Stimulated activated CD4-positive, alpha-beta T cell treated with anti-CD3 and anti-CD28 coated beads, TNF-alpha, amount 100 ng/mL, for 1 hour (primary cell): ENCODE data around the gene RUNX2.
"Not testable (repeated sequence)": the region's sequence is repeated elsewhere in the genome, so short reads cannot be mapped to it uniquely, and the experiment has no call there.

Source experiments
- DNase-seq, 3 donors: peaks; one replicate each; pipeline ENCODE4 v3.0.0-alpha.2; 2020; ENCODE audit warnings: low read depth in 3 of 3, low spot score in 1 of 3

RUNX2 gene

GRCh38 chr6:45327956-45328522, at the start of gene RUNX2:
RUNX2 (plus strand) TSS chr6:45328330; CDS start chr6:45328727, 397 bp downstream.
- DNase-seq: no peak

DNA sequence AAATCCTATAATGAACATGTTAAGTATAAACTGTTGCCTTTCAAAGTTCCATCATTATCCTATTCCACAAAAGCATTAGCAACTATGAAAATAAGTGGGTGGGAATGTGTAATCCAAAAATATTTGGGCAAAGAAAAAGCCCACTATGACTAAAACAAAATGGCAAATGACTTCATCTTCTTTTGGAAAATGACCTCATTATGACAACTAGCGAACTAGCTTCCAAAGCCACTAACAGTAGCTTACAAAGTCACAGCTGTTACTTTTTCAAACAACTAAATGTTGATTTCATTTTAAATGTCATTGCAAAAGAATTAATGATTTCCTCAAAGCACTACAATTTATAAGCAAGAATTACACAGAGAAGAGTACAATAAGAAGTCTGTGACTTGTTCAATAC, 49.8 kb upstream of the RUNX2 start:
- no peak for DNase-seq

DNA sequence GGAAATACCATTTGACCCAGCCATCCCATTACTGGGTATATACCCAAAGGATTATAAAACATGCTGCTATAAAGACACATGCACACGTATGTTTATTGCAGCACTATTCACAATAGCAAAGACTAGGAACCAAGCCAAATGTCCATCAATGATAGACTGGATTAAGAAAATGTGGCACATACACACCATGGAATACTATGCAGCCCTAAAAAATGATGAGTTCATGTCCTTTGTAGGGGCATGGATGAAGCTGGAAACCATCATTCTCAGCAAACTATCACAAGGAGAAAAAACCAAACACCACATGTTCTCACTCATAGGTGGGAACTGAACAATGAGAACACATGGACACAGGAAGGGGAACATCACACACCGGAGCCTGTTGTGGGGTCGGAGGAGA, 41.4 kb upstream of the RUNX2 start:
- DNase-seq: not testable (repeated sequence)

- no peak for DNase-seq
Observed at GRCh38 chr6:45289751-45290514, 38.2 kb upstream of the RUNX2 start.

GRCh38 chr6:45293306-45293705, 34.8 kb upstream of the RUNX2 start:
- no peak for DNase-seq

DNA sequence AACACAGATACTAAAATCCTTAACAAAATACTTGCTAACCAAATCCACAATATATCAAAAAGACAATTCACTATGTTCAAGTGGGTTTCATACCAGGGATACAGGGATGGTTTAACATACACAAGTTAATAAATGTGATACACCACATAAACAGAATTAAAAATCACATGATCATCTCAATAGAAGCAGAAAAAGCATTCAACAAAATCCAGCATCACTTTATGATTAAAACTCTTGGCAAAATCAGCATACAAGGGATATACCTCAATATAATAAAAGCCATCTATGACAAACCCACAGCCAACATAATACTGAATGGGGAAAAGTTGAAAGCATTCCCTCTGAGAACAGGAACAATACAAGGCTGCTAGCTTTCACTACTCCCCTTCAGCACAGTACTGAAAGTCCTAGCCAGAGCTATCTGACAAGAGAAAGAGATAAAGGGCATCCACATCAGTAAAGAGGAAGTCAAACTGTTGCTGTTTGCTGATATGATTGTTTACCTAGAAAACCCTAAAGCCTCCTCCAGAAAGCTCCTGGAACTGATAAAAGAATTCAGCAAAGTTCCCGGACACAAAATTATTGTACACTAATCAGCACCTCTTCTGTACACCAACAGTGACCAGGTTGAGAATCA, 33.9 kb upstream of the RUNX2 start:
- not testable (repeated sequence) for DNase-seq

- no peak for DNase-seq
Observed at GRCh38 chr6:45297320-45297719, 30.8 kb upstream of the RUNX2 start.

DNA sequence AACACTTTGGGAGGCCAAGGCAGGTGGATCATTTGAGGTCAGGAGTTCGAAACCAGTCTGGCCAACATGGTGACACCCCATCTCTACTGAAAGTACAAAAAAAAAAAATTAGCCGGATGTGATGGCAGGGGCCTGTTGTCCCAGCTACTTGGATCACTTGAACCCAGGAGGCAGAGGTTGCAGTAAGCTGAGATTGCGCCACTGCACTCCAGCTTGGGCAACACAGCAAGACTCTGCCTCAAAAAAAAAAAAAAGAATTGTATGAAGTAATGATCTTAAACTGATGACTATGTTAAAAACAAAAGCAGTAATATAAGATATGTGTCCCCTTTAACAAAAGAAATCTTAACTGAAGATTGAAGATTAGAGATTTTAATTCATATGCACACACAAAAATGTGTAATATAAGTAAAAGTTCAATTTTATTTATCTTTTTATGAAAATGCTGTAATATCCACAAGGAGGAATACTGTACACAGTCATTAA, 29.0 kb upstream of the RUNX2 start:
- no peak for DNase-seq

DNA sequence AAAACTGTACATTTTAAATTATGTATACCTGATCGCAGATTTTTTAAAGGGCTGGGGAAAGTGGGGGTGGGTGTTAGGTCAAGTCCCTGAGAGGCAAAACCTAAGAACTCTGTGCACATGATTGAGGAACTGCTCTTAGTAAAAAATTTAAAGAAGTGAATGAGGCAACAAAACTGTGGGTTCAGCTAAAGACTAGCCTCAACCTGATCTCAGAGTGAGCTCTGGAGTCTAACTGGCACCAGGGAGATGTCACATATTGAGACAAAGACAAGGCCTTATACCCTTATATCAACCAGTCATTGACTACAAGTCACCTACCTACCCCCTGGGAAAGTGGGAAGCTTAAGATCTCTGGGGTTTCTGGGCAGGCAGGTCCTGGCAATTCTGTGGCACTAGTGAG, 27.4 kb upstream of the RUNX2 start:
- no peak for DNase-seq

DNA sequence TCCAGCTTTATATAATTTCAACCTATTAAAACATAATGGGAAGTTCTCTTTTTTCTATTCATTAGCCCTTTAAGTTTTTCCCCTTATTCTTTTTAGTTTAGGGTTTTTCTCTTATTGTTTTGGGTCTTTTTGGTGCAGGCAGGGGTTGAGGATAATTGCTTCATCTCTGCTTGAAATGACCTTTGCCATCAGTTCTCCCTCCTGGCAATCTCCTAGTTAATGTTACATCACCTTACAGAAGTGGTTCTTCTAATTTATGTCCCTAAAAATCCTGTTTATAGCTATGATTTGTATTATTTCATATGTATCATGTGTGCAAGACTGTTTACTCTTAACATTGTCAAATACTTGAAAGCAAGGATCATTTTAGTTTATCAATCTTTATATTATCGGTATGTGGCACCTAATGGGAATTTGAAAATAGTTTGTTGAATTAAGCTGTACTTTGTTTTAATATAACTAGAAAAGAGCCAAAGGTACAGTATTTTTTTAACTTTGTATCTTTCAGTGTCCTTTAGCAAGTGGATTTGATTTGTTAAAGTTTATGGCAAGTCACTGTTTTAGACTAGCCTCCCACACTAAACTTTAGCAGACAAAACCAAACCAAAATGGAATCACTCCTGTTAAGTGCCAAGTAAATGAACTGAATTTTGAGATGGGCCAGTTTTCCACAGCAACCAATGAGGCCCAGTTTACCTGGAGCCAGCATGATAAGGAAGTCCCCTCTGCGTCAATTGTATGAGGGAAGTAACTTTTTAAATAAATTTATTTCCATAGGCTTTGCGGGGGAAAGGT, 26.6 kb upstream of the RUNX2 start:
- DNase-seq: no peak

DNA sequence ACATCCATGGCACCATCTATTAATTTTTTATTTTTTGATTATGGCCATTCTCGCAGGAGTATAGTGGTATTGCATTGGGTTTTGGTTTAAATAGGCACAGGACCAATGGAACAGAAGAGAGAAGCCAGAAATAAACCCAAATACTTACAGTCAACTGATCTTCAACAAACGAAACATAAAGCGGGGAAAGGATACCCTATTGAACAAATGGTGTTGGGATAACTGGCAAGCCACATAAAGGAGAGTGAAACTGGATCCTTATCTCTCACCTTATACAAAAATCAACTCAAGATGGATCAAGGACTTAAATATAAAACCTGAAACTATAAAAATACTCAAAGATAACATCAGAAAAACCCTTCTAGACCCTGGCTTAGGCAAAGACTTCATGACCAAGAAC, 25.3 kb upstream of the RUNX2 start:
- no peak for DNase-seq

DNA sequence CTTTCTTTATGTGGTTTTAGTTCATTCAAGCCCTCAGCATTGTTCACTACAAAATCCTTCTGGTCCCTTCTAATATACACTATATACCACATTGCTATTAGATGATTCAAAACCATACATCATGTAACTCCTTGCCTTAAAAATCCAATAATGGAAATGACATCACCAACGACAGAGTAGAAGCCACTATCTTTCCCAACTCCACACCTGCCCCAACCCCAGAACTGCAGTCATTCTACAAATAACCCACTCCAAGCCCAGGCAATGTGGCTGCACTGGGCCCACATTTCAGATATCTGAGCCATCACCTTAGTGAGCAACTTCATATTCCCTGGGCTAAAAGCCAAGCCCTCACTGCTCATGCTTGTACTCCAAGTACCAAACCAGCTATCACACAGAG, 22.6 kb upstream of the RUNX2 start:
- no peak for DNase-seq

DNA sequence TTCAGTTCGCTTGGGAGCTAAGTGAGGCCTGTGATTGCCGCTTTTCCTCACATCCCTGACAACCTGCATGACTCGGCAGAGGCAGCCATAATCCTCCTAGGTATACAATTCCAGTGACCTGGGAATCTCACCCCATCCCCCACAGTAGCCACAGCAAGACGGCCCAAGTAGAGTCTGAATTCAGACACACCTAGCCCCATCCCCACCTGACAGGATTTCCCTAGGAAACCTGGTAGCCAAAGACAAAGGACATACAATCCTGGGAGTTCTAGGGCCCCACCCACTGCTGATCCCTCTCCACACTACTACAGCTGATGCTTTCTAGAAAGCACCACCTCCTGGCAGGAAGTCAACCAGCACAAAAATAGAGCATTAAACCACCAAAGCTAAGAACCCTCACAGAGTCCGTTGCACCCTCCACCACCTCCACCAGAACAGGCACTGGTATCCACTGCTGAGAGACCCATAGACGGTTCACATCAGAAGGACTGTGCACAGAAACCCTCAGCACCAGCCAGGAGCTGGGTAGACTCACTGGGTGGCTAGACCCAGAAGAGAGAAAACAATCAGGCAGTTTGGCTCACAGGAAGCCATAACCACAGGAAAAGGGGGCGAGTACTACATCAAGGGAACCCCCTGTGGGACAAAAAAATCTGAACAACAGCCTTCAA, 17.9 kb upstream of the RUNX2 start:
- peak in 1 of 3 donors; percentile 5 for DNase-seq

DNA sequence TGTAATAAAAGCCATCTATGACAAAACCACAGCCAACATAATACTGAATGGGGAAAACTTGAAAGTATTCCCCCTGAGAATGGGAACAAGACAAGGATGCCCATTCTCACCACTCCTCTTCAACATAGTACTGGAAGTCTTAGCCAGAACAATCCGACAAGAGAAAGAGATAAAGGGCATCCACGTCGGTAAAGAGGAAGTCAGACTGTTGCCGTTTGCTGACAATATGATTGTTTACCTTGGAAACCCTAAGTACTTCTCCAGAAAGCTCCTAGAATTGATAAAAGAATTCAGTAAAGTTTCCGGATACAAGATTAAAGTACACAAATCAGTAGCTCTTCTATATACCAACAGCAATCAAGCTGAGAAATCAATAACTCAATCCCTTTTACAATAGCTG, 14.0 kb upstream of the RUNX2 start:
- DNase-seq: no peak

DNA sequence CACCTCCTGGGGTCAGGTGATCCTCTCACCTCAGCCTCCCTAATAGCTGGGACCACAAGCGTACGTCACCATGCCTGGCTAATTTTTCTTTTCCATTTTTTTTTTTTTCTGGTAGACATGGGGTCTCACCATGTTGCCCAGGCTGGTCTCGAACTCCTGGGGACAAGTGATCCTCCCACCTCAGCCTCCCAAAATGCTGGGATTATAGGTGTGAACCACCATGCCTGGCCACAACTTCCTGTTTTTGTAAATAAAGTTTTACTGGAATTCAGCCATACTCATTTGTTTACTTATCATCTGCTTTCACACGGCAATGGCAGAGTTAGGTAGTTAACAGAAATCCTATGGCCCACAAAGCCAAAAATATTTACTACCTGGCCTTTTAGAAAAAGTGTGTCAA, 7.8 kb upstream of the RUNX2 start:
- no peak for DNase-seq

- DNase-seq: no peak
Observed at GRCh38 chr6:45323656-45324224, 4.4 kb upstream of the RUNX2 start.

- no peak for DNase-seq
Observed at GRCh38 chr6:45326698-45327417, 1.3 kb upstream of the RUNX2 start.

GRCh38 chr6:45328523-45328922, 393 bp downstream of the RUNX2 start:
- no peak for DNase-seq

GRCh38 chr6:45344900-45345299, 16.8 kb downstream of the RUNX2 start:
- no peak for DNase-seq

- DNase-seq: no peak
Observed at GRCh38 chr6:45350186-45350710, 22.1 kb downstream of the RUNX2 start.
